ENCODE measurements around the gene TBC1D22A.

- TF ChIP-seq MAX (IDR thresholded peaks at IDR 0.05) (no peak), JUND (IDR thresholded peaks at IDR 0.05) (no peak), ATF3 (IDR thresholded peaks at IDR 0.05) (no peak), SP1 (IDR thresholded peaks at IDR 0.05) (no peak), RAD21 (IDR thresholded peaks at IDR 0.05) (no peak), YY1 (IDR thresholded peaks at IDR 0.05) (no peak), TAF1 (conservative IDR thresholded peaks at IDR 0.05) (no peak), NR2F2 (IDR thresholded peaks at IDR 0.05) (no peak), ZBTB33 (IDR thresholded peaks at IDR 0.05) (no peak), FOXA1 (IDR thresholded peaks at IDR 0.05) (no peak)
- TF ChIP-seq, protein P1, sequence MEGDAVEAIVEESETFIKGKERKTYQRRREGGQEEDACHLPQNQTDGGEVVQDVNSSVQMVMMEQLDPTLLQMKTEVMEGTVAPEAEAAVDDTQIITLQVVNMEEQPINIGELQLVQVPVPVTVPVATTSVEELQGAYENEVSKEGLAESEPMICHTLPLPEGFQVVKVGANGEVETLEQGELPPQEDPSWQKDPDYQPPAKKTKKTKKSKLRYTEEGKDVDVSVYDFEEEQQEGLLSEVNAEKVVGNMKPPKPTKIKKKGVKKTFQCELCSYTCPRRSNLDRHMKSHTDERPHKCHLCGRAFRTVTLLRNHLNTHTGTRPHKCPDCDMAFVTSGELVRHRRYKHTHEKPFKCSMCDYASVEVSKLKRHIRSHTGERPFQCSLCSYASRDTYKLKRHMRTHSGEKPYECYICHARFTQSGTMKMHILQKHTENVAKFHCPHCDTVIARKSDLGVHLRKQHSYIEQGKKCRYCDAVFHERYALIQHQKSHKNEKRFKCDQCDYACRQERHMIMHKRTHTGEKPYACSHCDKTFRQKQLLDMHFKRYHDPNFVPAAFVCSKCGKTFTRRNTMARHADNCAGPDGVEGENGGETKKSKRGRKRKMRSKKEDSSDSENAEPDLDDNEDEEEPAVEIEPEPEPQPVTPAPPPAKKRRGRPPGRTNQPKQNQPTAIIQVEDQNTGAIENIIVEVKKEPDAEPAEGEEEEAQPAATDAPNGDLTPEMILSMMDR (IDR thresholded peaks at IDR 0.05; ENCODE audit: low read depth, low read length, missing input control) = no peak
- TF ChIP-seq, protein P2, sequence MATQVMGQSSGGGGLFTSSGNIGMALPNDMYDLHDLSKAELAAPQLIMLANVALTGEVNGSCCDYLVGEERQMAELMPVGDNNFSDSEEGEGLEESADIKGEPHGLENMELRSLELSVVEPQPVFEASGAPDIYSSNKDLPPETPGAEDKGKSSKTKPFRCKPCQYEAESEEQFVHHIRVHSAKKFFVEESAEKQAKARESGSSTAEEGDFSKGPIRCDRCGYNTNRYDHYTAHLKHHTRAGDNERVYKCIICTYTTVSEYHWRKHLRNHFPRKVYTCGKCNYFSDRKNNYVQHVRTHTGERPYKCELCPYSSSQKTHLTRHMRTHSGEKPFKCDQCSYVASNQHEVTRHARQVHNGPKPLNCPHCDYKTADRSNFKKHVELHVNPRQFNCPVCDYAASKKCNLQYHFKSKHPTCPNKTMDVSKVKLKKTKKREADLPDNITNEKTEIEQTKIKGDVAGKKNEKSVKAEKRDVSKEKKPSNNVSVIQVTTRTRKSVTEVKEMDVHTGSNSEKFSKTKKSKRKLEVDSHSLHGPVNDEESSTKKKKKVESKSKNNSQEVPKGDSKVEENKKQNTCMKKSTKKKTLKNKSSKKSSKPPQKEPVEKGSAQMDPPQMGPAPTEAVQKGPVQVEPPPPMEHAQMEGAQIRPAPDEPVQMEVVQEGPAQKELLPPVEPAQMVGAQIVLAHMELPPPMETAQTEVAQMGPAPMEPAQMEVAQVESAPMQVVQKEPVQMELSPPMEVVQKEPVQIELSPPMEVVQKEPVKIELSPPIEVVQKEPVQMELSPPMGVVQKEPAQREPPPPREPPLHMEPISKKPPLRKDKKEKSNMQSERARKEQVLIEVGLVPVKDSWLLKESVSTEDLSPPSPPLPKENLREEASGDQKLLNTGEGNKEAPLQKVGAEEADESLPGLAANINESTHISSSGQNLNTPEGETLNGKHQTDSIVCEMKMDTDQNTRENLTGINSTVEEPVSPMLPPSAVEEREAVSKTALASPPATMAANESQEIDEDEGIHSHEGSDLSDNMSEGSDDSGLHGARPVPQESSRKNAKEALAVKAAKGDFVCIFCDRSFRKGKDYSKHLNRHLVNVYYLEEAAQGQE (IDR thresholded peaks at IDR 0.05) = no peak
Measured at GRCh38 chr22:47067911-47068625, 305.6 kb downstream of the TBC1D22A start.
